Tibial nerve (tissue), 4 donors: ENCODE measurements around the gene PIP. TPM values are rescaled to one million over a fixed set of nuclear protein-coding genes. Genes with fewer than 3 reads are reported as not detected.
"Not testable (repeated sequence)": the region's sequence is repeated elsewhere in the genome, so short reads cannot be mapped to it uniquely, and the experiment has no call there.

Experiments used
- DNase-seq, 2 donors: peaks; one replicate each; pipeline ENCODE4 v3.0.0-alpha.2; 2019; ENCODE audit warnings: low spot score in 2 of 2
- H3K27ac ChIP-seq, 4 donors: fragments of 200-600 bp; sonication (generic) in 3 of 4; one replicate each; pipeline ENCODE4 v1.5.1; 2017 to 2019; ENCODE audit warnings: mild to moderate bottlenecking in 1 of 4
- H3K27me3 ChIP-seq, 2 donors: fragments of 200-600 bp; sonication (generic) in 1 of 2; one replicate each; pipeline versions ENCODE4 v1.5.1 to v1.6.0; 2017 to 2019
- H3K36me3 ChIP-seq, 3 donors: fragments of 200-600 bp; sonication (generic); one replicate each; pipeline ENCODE4 v1.5.1; 2018 to 2019
- H3K4me1 ChIP-seq, 4 donors: fragments of 200-600 bp; sonication (generic) in 3 of 4; one replicate each; pipeline ENCODE4 v1.5.1; 2017 to 2019
- H3K4me3 ChIP-seq, 4 donors: fragments of 200-600 bp; sonication (generic) in 3 of 4; one replicate each; pipeline ENCODE4 v1.5.1; 2017 to 2019; ENCODE audit warnings: mild to moderate bottlenecking in 1 of 4, moderate library complexity in 1 of 4
- H3K9me3 ChIP-seq, 4 donors: fragments of 200-600 bp; sonication (generic) in 3 of 4; one replicate each; pipeline ENCODE4 v1.5.1; 2017 to 2019
- CTCF ChIP-seq, 5 experiments: fragments of 200-600 bp in 3 of 5; fragments of 450-650 bp in 2 of 5; sonication (generic) in 3 of 5; IDR thresholded peaks; one replicate each; pipeline ENCODE4 v1.5.1; 2016 to 2019; ENCODE audit warnings: antibody characterized with exemption in 5 of 5, mild to moderate bottlenecking in 3 of 5, moderate library complexity in 2 of 5
- EP300 ChIP-seq, 2 donors: sonication (generic); formaldehyde crosslinking; IDR thresholded peaks; one replicate each; pipeline ENCODE4 v1.6.1; 2017; ENCODE audit warnings: antibody characterized with exemption in 2 of 2, mild to moderate bottlenecking in 1 of 2
- POLR2A ChIP-seq, 2 donors: fragments of 450-650 bp; IDR thresholded peaks; one replicate each; pipeline ENCODE4 v1.6.1; 2017; ENCODE audit warnings: antibody characterized with exemption in 2 of 2, mild to moderate bottlenecking in 2 of 2, moderate library complexity in 2 of 2
- WGBS, 2 donors: methylation state at CpG; one replicate each; pipeline ENCODE4 v1.1.5; 2018; 5-methylcytosine and 5-hydroxymethylcytosine counted together
- total RNA-seq, 4 donors: library from RNA; depleted of rRNA; stranded (reverse); fragments of >200 nt; gene quantifications; one replicate each; pipeline ENCODE4 v1.1.0, GENCODE V29; 2016

PIP gene
- total RNA-seq, 4 donors from 2014 or later = not detected

- Histone ChIP-seq H3K27ac (no peak overlapping the region), H3K4me3 (no peak overlapping the region), H3K36me3 (no peaks in the 10 kb centered on the region), H3K9me3 (peaks cover 0 to 20% (median 6%) of the 10 kb centered on the region in 4 donors), H3K27me3 (no peaks in the 10 kb centered on the region), H3K4me1 (no peaks in the 10 kb centered on the region)
- WGBS, 2 donors = 95% methylated on average over 2 of the region's 2 CpGs
- no peak for TF ChIP-seq EP300 (IDR thresholded peaks at IDR 0.05)
- TF ChIP-seq POLR2A (IDR thresholded peaks at IDR 0.05) = no peak
- no peak for TF ChIP-seq CTCF (IDR thresholded peaks at IDR 0.05)
- no peak for DNase-seq
Observed at GRCh38 chr7:143177374-143178119, 45.7 kb downstream of the PIP start.

- not testable (repeated sequence) for H3K27me3 ChIP-seq, H3K36me3 ChIP-seq, DNase-seq, H3K4me1 ChIP-seq, H3K4me3 ChIP-seq, H3K27ac ChIP-seq
- H3K9me3 ChIP-seq = peaks cover 0 to 20% (median 6%) of the 10 kb centered on the region in 4 donors
- WGBS, 2 donors = 90 to 97% methylated on average over 4 of the region's 4 CpGs
Observed at GRCh38 chr7:143180771-143181170, 48.9 kb downstream of the PIP start.

- H3K4me3 ChIP-seq = no peak overlapping the region
- no peaks in the 10 kb centered on the region for H3K36me3 ChIP-seq
- H3K27ac ChIP-seq = no peak overlapping the region
- TF ChIP-seq POLR2A (IDR thresholded peaks at IDR 0.05) (no peak), CTCF (IDR thresholded peaks at IDR 0.05) (no peak), EP300 (IDR thresholded peaks at IDR 0.05) (no peak)
- 75 to 82% methylated on average over 2 of the region's 2 CpGs for WGBS, 2 donors
- DNase-seq = no peak
- H3K4me1 ChIP-seq = no peaks in the 10 kb centered on the region
- H3K9me3 ChIP-seq = peaks cover 0 to 20% (median 6%) of the 10 kb centered on the region in 4 donors
- no peaks in the 10 kb centered on the region for H3K27me3 ChIP-seq
Observed at GRCh38 chr7:143181349-143181748, 49.5 kb downstream of the PIP start.

- WGBS, 2 donors = 89 to 91% methylated on average over 3 of the region's 3 CpGs
- no peak for DNase-seq
- Histone ChIP-seq H3K9me3 (peaks cover 0 to 11% (median 3%) of the 10 kb centered on the region in 4 donors), H3K4me1 (no peaks in the 10 kb centered on the region), H3K27ac (no peak within 1 kb of the TSS), H3K4me3 (no peak within 1 kb of the TSS), H3K36me3 (no peaks in the 10 kb centered on the region), H3K27me3 (no peaks in the 10 kb centered on the region)
- TF ChIP-seq CTCF (IDR thresholded peaks at IDR 0.05) (no peak), POLR2A (IDR thresholded peaks at IDR 0.05) (no peak), EP300 (IDR thresholded peaks at IDR 0.05) (no peak)
Observed at GRCh38 chr7:143183024-143183423, 51.1 kb downstream of the PIP start, which contains the start of gene TAS2R39. Gene TAS2R39, plus strand, starts transcription at chr7:143183419. Its CDS starts 0 bp downstream, at chr7:143183419.

- Histone ChIP-seq H3K27me3 (no peaks in the 10 kb centered on the region), H3K9me3 (no peaks in the 10 kb centered on the region), H3K27ac (no peak overlapping the region), H3K4me1 (no peaks in the 10 kb centered on the region), H3K4me3 (no peak overlapping the region), H3K36me3 (no peaks in the 10 kb centered on the region)
- TF ChIP-seq EP300 (IDR thresholded peaks at IDR 0.05) (no peak), POLR2A (IDR thresholded peaks at IDR 0.05) (no peak)
- no peak for DNase-seq
- 54 to 67% methylated on average over 1 of the region's 1 CpG for WGBS, 2 donors
Observed at GRCh38 chr7:143185551-143185950, 53.7 kb downstream of the PIP start.

GRCh38 chr7:143188994-143189393 is 57.1 kb downstream of the PIP start:
- no peak for DNase-seq
- H3K36me3 ChIP-seq = no peaks in the 10 kb centered on the region
- H3K4me1 ChIP-seq = no peaks in the 10 kb centered on the region
- H3K9me3 ChIP-seq = no peaks in the 10 kb centered on the region
- H3K27me3 ChIP-seq = no peaks in the 10 kb centered on the region
- WGBS, 2 donors = 51 to 62% methylated on average over 6 of the region's 6 CpGs
- no peak overlapping the region for H3K4me3 ChIP-seq
- H3K27ac ChIP-seq = no peak overlapping the region
- TF ChIP-seq EP300 (IDR thresholded peaks at IDR 0.05) = no peak
- no peak for TF ChIP-seq CTCF (IDR thresholded peaks at IDR 0.05)
- TF ChIP-seq POLR2A (IDR thresholded peaks at IDR 0.05) = no peak
